ENCODE measurements around the gene SEL1L2.

The SEL1L2 gene

GRCh38 chr20:13865156-13865555 lies 125.3 kb downstream of the SEL1L2 start:
- no peak overlapping the region for H3K4me3 ChIP-seq (ENCODE audit: low read length)
- TF ChIP-seq ZNF274 (IDR thresholded peaks at IDR 0.05; ENCODE audit: low read depth, low read length) = no peak

DNA sequence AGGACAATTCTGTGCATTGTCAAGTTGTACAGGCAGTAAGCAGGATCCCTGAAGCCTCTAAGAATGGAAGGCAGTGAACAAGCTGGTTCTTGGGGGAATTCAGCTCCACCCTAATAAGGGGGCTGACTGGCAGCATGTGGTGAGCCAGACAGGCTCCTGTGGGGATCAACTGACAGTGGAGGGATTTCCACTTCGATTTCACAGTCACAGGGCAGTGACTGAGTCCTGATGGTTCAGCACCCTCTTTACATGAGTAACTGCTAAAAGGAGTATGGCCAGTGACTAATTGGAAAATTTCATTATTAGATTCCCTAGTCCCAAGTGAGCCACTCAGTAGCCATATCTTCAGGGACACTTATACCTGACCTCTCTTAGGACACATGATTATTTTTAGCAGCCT lies 127.2 kb downstream of the SEL1L2 start:
- no peak overlapping the region for H3K4me3 ChIP-seq (ENCODE audit: low read length)
- no peak for TF ChIP-seq ZNF274 (IDR thresholded peaks at IDR 0.05; ENCODE audit: low read depth, low read length)

DNA sequence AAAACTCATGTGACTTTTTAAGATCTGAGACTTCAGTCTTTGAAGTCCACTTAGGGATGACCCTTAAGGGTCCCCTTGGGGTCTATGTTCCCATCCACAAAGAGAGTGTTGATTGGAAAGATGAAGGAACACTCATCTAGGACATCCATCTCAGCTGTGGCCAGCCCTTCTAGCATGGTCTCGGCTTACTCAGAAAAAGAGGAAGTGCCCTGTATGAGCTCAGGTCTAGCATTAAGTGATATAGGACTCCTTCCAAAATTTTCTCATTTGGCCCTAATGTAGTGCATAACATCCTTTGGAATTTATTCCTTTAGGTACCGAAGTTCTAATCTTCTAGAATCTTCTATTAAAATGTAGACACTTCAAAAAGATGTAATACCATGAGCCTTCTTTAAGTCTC lies 128.2 kb downstream of the SEL1L2 start:
- TF ChIP-seq ZNF274 (IDR thresholded peaks at IDR 0.05; ENCODE audit: low read depth, low read length) = no peak
- H3K4me3 ChIP-seq (ENCODE audit: low read length) = no peak overlapping the region

DNA sequence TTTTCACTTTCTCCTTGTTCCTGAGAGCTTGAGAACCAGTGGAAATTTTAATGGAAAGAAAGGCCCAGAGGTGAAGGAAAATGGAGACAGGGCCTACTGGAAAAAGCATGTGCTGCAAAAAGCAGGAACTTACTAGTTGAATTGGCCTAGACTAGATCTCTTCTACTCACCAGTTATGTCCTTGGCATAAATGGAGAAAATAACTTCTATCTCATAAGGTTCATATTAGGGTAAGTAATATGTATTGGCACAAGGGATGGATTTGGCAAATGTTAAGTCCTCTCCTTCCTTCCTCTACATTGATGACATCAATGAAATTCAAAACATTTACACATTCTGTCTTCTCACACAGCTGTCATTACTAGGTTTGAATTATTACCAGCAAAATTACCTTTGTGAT lies 131.5 kb downstream of the SEL1L2 start:
- H3K4me3 ChIP-seq (ENCODE audit: low read length) = no peak overlapping the region
- TF ChIP-seq ZNF274 (IDR thresholded peaks at IDR 0.05; ENCODE audit: low read depth, low read length) = no peak

DNA sequence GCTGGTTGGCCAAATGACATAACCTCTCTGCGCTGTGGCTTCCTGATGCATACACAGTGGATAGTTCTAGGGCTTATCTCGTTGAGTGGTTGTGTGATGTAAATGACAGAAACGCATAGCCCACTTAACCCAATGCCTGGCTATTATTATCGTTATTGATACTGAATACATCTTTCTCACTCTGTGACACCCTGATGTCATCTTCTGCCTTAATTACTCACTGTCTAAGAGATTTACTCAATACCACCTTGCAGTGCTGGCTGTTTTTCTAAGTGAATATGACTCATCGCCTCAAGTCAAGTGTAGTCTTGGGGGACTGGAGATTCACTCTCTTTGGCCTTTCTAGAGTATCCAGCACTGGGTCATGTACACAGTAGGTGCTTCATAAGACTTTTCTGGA lies 132.0 kb downstream of the SEL1L2 start:
- no peak overlapping the region for H3K4me3 ChIP-seq (ENCODE audit: low read length)
- no peak for TF ChIP-seq ZNF274 (IDR thresholded peaks at IDR 0.05; ENCODE audit: low read depth, low read length)

GRCh38 chr20:13857961-13858360 lies 132.5 kb downstream of the SEL1L2 start:
- H3K4me3 ChIP-seq (ENCODE audit: low read length) = no peak overlapping the region
- TF ChIP-seq ZNF274 (IDR thresholded peaks at IDR 0.05; ENCODE audit: low read depth, low read length) = no peak

GRCh38 chr20:13857304-13857703 lies 133.1 kb downstream of the SEL1L2 start:
- no peak for TF ChIP-seq ZNF274 (IDR thresholded peaks at IDR 0.05; ENCODE audit: low read depth, low read length)
- H3K4me3 ChIP-seq (ENCODE audit: low read length) = no peak overlapping the region

DNA sequence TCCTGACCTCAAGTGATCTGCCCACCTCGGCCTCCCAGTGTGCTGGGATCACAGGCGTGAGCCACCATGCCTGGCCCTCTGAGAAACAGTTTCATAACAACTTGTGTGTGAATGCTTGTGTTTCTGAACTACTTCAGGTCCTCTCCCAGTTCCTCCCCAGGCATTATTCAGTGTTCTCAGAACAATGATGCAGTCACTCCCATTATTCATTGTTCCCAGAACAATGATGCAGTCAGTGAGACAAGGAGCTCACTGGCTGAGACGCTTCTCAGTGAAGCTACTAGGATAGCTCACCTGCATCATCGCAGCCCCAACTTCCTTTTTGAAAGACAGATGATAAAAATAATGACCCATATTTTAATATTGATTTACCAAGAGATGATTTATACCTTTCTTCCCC lies 134.1 kb downstream of the SEL1L2 start:
- TF ChIP-seq ZNF274 (IDR thresholded peaks at IDR 0.05; ENCODE audit: low read depth, low read length) = no peak
- H3K4me3 ChIP-seq (ENCODE audit: low read length) = no peak overlapping the region

DNA sequence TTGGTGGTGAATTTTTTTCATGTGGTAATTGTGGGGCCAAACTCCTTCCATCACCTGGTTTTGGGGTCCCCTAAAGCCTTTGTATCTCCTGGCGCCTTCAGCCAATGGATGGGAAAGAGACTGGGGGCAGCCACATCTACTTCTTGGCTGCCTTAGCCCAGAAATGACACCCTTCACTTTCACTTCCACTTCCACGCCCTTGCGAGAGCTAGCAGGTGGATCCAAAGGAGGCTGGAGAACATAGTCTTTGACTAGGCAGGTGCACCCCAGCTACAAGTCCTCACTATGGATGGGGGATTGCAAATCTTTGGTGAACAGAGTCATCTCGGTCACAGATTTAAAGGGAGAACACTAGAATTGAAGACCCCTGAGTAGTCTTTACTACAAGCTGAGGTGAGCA lies 134.8 kb downstream of the SEL1L2 start:
- TF ChIP-seq ZNF274 (IDR thresholded peaks at IDR 0.05; ENCODE audit: low read depth, low read length) = no peak
- H3K4me3 ChIP-seq (ENCODE audit: low read length) = no peak overlapping the region

- no peak for TF ChIP-seq ZNF274 (IDR thresholded peaks at IDR 0.05; ENCODE audit: low read depth, low read length)
- H3K4me3 ChIP-seq (ENCODE audit: low read length) = no peak overlapping the region
Observed at GRCh38 chr20:13852306-13852705, 138.1 kb downstream of the SEL1L2 start.

DNA sequence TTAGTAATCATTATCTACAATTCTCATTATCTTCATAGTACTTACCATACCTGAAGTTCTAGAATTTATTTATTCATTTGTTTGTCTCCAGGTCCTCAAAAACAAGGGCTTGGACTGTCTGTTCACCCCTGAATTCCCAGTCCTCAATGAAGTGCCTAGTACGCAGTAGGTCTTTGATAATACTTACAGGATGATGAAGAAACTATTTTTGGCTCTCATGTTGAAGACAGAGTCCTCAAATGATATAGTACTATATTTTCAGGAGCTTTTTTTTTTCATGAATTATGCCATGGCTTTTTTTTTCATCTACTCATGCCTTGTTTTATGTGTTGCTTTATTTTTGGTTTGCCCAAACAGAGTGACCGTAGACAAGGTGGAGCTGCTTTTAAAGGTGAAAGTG lies 139.1 kb downstream of the SEL1L2 start:
- TF ChIP-seq ZNF274 (IDR thresholded peaks at IDR 0.05; ENCODE audit: low read depth, low read length) = no peak
- no peak overlapping the region for H3K4me3 ChIP-seq (ENCODE audit: low read length)

- no peak overlapping the region for H3K4me3 ChIP-seq (ENCODE audit: low read length)
- TF ChIP-seq ZNF274 (IDR thresholded peaks at IDR 0.05; ENCODE audit: low read depth, low read length) = no peak
Observed at GRCh38 chr20:13844296-13844695, 146.1 kb downstream of the SEL1L2 start.

- TF ChIP-seq ZNF274 (IDR thresholded peaks at IDR 0.05; ENCODE audit: low read depth, low read length) = no peak
- H3K4me3 ChIP-seq (ENCODE audit: low read length) = no peak overlapping the region
Observed at GRCh38 chr20:13841206-13841605, 149.2 kb downstream of the SEL1L2 start.

GRCh38 chr20:13840093-13840465 lies 150.3 kb downstream of the SEL1L2 start:
- no peak for TF ChIP-seq ZNF274 (IDR thresholded peaks at IDR 0.05; ENCODE audit: low read depth, low read length)
- no peak overlapping the region for H3K4me3 ChIP-seq (ENCODE audit: low read length)

DNA sequence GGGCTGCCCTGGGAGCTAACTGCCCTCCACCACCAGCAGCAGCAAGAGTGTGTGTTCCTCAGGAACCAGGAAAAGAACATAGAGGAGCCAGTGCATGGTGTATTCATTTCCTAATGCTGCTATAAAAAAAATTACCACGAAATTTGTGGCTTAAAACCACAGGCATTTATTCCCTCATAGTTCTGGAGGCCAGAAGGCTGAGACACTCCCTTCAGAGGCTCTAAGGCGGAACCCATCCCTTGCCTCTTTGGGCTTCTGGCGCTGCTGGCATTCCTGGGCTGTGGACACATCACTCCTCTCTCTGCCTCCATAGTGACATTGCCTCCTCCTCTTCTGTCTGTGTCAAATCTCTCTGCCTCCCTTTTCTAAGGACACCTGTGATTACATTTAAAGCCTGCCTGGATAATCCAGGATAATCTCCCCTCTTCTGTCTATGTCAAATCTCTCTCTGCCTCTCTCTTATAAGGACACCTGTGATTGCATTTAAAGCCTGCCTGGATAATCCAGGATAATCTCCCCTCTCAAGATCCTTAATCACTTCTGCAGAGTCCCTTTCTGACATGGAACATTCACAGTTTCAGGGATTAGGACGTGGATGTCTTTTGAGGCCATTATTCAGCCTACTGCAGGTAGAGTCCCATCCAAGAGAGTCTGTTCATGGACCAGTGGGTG lies 150.9 kb downstream of the SEL1L2 start:
- no peak for TF ChIP-seq ZNF274 (IDR thresholded peaks at IDR 0.05; ENCODE audit: low read depth, low read length)

GRCh38 chr20:13838664-13839063 lies 151.8 kb downstream of the SEL1L2 start:
- TF ChIP-seq ZNF274 (IDR thresholded peaks at IDR 0.05; ENCODE audit: low read depth, low read length) = no peak

More for the DNA sequence above, 150.9 kb downstream of the SEL1L2 start:
- no peak overlapping the region for H3K4me3 ChIP-seq (ENCODE audit: low read length)

More at GRCh38 chr20:13838664-13839063, 151.8 kb downstream of the SEL1L2 start:
- H3K4me3 ChIP-seq (ENCODE audit: low read length) = no peak overlapping the region
